CD4-positive, alpha-beta T cell (primary cell): ENCODE data around the gene SAA4. TPM values are rescaled to one million over a fixed set of nuclear protein-coding genes. Genes with fewer than 3 reads are reported as not detected.
"Not testable (repeated sequence)": the region's sequence is repeated elsewhere in the genome, so short reads cannot be mapped to it uniquely, and the experiment has no call there.

Source experiments
- ATAC-seq: fragments of 200-7000 bp; cut with Tn5 transposase; one replicate; pipeline ENCODE4 v1.10.0; 2022; ENCODE audit warnings: mild to moderate bottlenecking; ENCODE audit not compliant: poor library complexity
- CTCF ChIA-PET: fragments of 350-600 bp; sonication (Branson Sonifier 250); formaldehyde crosslinking; loops from one replicate; lab custom pipeline; 2021; ENCODE audit warnings: antibody characterized with exemption, inconsistent platforms; lab: Charles Lee
- POLR2A ChIA-PET: fragments of 350-600 bp; sonication (Branson Sonifier 250); formaldehyde crosslinking; loops from one replicate; lab custom pipeline; 2021; ENCODE audit warnings: antibody characterized with exemption, inconsistent platforms; lab: Charles Lee
- DNase-seq, 14 experiments: peaks; one replicate each; pipeline ENCODE4 v3.0.0-alpha.2; 2013 to 2020; ENCODE audit warnings: mixed read lengths in 2 of 14
- H3K27ac ChIP-seq, 2 donors: one replicate each; pipeline versions ENCODE4 v1.5.1 to v1.7.0; 2013; ENCODE audit warnings: low read length in 2 of 2, low read depth in 1 of 2, mild to moderate bottlenecking in 1 of 2
- H3K27me3 ChIP-seq, 2 experiments: 1 replicate in 1 of 2; 2 replicates in 1 of 2; pipeline versions ENCODE4 v1.6.1 to v1.7.0; 2013; ENCODE audit warnings: low read length in 2 of 2, control low read depth in 1 of 2, mild to moderate bottlenecking in 1 of 2, moderate library complexity in 1 of 2; ENCODE audit not compliant: insufficient read depth in 2 of 2, control insufficient read depth in 1 of 2
- H3K36me3 ChIP-seq: one replicate; pipeline ENCODE4 v1.6.1; 2013; ENCODE audit warnings: low read length, control low read depth; ENCODE audit not compliant: insufficient read depth
- H3K4me1 ChIP-seq: one replicate; pipeline ENCODE4 v1.6.1; 2013; ENCODE audit warnings: low read length, control low read depth; ENCODE audit not compliant: insufficient read depth
- H3K4me3 ChIP-seq: one replicate; pipeline ENCODE4 v1.5.1; 2013; ENCODE audit warnings: mild to moderate bottlenecking, low read length, moderate library complexity
- H3K9me3 ChIP-seq, 2 experiments: 1 replicate in 1 of 2; 2 replicates in 1 of 2; pipeline versions ENCODE4 v1.6.1 to v1.7.0; 2013; ENCODE audit warnings: low read length in 2 of 2, mild to moderate bottlenecking in 2 of 2, control low read depth in 1 of 2, moderate library complexity in 1 of 2; ENCODE audit not compliant: control insufficient read depth in 1 of 2, insufficient read depth in 1 of 2
- H3K27ac Mint-ChIP-seq: one replicate; pipeline ENCODE4 v1.8.0; 2020; ENCODE audit warnings: mixed read lengths
- H3K27me3 Mint-ChIP-seq: one replicate; pipeline ENCODE4 v1.8.0; 2021; ENCODE audit warnings: mixed read lengths
- H3K36me3 Mint-ChIP-seq: one replicate; pipeline ENCODE4 v1.8.0; 2021; ENCODE audit warnings: low read depth, mixed read lengths
- H3K4me1 Mint-ChIP-seq: one replicate; pipeline ENCODE4 v1.8.0; 2021; ENCODE audit warnings: low read depth, mixed read lengths
- H3K4me3 Mint-ChIP-seq: one replicate; pipeline ENCODE4 v1.8.0; 2020; ENCODE audit warnings: mild to moderate bottlenecking, mixed read lengths
- H3K9me3 Mint-ChIP-seq: one replicate; pipeline ENCODE4 v1.8.0; 2020; ENCODE audit warnings: mixed read lengths
- intact Hi-C, 2 experiments: fragments of 100-400 bp; cut with DNase I in 1 of 2; cut with micrococcal nuclease in 1 of 2; formaldehyde crosslinking; loops; one replicate each; pipeline versions ENCODE4 v1.15.1 to v1.9.0; 2023 to 2025; cut with DNase I, micrococcal nuclease
- total RNA-seq, 174 experiments: library from RNA in 2 of 174; stranded (reverse) in 2 of 174; gene quantifications; one replicate each; pipeline ENCODE4 v1.2.3 and lab custom pipeline; 2021 to 2026
- TF ChIP-seq, protein P1 (sequence below): fragments of 200-600 bp; IDR thresholded peaks from one replicate; pipeline ENCODE4 v1.8.0; 2022; ENCODE audit warnings: antibody characterized with exemption, mild to moderate bottlenecking

The SAA4 gene
- total RNA-seq, 2 experiments from 2014 or later, result not detected

DNA sequence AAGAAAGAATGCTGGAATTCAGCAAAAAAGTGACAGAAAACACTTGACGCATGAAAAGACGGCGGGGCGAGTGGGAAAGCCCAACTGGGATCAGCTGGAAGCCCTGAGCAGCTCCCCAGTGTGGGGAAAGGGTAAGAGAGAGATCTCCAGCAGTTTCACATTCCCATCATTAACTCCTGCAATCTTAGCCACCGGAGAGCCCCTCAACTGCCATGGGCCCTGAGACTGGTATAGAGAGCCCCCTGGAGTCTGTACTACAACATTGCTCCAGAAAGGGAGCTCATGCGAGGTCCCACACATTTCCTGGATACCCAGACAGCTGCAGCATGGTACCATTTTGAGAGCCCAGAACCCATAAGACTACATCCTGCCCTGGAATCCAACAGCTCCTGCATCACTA is 32.9 kb downstream of the SAA4 start:
- intact Hi-C loops, result no loop called here
- Mint-ChIP-seq H3K27ac (no peak overlapping the region), H3K4me3 (no peak overlapping the region), H3K9me3 (no peaks in the 10 kb centered on the region), H3K4me1 (no peaks in the 10 kb centered on the region), H3K36me3 (no peaks in the 10 kb centered on the region), H3K27me3 (peaks cover 67% of the 10 kb centered on the region)
- H3K27ac ChIP-seq, result no peak overlapping the region
- no peak for ATAC-seq
- no peak overlapping the region for H3K4me3 ChIP-seq
- no peaks in the 10 kb centered on the region for H3K36me3 ChIP-seq
- H3K4me1 ChIP-seq, result no peaks in the 10 kb centered on the region
- peaks cover 13 to 20% of the 10 kb centered on the region in 2 experiments for H3K27me3 ChIP-seq
- peaks cover 0 to 10% of the 10 kb centered on the region in 2 experiments for H3K9me3 ChIP-seq
- CTCF ChIA-PET, result no interaction called here
- TF ChIP-seq, protein P1, sequence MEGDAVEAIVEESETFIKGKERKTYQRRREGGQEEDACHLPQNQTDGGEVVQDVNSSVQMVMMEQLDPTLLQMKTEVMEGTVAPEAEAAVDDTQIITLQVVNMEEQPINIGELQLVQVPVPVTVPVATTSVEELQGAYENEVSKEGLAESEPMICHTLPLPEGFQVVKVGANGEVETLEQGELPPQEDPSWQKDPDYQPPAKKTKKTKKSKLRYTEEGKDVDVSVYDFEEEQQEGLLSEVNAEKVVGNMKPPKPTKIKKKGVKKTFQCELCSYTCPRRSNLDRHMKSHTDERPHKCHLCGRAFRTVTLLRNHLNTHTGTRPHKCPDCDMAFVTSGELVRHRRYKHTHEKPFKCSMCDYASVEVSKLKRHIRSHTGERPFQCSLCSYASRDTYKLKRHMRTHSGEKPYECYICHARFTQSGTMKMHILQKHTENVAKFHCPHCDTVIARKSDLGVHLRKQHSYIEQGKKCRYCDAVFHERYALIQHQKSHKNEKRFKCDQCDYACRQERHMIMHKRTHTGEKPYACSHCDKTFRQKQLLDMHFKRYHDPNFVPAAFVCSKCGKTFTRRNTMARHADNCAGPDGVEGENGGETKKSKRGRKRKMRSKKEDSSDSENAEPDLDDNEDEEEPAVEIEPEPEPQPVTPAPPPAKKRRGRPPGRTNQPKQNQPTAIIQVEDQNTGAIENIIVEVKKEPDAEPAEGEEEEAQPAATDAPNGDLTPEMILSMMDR, result no peak
- DNase-seq, result no peak
- POLR2A ChIA-PET, result no interaction called here

DNA sequence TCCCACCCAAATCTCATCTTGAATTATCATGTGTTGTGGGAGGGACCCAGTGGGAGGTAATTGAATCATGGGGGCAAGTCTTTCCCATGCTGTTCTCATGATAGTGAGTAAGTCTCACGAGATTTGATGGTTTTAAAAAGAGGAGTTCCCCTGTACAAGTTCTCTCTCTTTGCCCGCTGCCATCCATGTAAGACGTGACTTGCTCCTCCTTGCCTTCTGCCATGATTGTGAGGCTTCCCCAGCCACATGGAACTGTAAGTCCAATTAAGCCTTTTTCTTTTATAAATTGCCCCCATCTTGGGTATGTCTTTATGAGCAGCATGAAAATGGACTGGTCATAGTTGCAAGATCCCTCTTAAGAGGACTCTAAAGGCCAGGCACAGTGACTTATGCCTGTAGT is 38.9 kb downstream of the SAA4 start:
- H3K4me1 ChIP-seq, ATAC-seq, DNase-seq, H3K4me1 Mint-ChIP-seq, H3K4me3 ChIP-seq, intact Hi-C loops, CTCF ChIA-PET, H3K27ac ChIP-seq, POLR2A ChIA-PET, H3K36me3 Mint-ChIP-seq, H3K27me3 ChIP-seq, H3K9me3 Mint-ChIP-seq, H3K27ac Mint-ChIP-seq, H3K36me3 ChIP-seq, H3K9me3 ChIP-seq, H3K4me3 Mint-ChIP-seq: not testable (repeated sequence)
- H3K27me3 Mint-ChIP-seq, result peaks cover 23% of the 10 kb centered on the region

DNA sequence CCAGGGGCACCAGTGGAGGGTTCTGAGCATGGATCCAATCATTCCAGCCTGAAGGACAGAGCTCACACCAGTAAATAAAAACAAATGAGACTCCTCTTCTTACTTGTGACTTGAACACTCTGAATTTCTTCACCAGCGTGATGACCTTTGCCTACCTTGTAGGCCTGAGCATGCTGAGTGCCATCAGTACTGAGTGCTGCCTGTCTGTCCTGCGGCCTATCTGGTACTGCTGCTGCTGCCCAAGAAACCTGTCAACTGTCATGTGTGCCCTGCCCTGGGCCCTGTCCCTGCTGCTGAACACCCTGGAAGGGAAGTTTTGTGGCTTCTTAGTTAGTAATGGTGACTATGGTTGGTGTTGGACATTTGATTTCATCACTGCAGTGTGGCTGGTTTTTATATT is 40.1 kb downstream of the SAA4 start:
- intact Hi-C loops, result no loop called here
- no peak overlapping the region for H3K4me3 Mint-ChIP-seq
- H3K4me1 ChIP-seq, result no peaks in the 10 kb centered on the region

DNA sequence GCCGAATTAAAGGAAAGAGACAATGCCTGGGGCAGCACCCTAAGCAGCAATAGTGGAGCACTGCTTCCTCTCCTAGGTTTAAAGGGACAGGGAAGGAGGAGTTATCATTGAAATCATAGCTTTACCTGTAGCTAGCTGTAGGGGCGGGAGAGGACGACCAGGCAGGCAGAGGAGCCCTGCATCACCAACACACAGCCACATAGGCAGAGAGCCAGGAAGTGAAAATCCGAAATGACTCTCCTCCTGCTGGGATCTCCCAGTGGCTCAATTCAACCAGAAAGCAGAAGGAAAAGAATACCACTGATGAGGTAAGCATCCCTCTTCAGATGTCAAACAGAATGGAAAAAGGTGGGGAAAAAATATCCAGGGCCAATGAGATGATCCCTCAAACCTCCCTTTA is 43.6 kb downstream of the SAA4 start:
- Histone ChIP-seq H3K9me3 (peaks cover 0 to 5% of the 10 kb centered on the region in 2 experiments), H3K4me3 (no peak overlapping the region), H3K27ac (no peak overlapping the region), H3K27me3 (peaks cover 0 to 3% of the 10 kb centered on the region in 2 experiments), H3K36me3 (no peaks in the 10 kb centered on the region), H3K4me1 (no peaks in the 10 kb centered on the region)
- no peaks in the 10 kb centered on the region for H3K4me1 Mint-ChIP-seq
- H3K27me3 Mint-ChIP-seq, result peaks cover 6% of the 10 kb centered on the region
- intact Hi-C loops, result no loop called here
- H3K27ac Mint-ChIP-seq, result no peak overlapping the region
- TF ChIP-seq, protein P1, result no peak
- no peak overlapping the region for H3K4me3 Mint-ChIP-seq
- ChIA-PET CTCF (no interaction called here), POLR2A (no interaction called here)
- ATAC-seq (no peak), DNase-seq (peak in 1 of 14 experiments; percentile 7)
- H3K9me3 Mint-ChIP-seq, result no peaks in the 10 kb centered on the region
- no peaks in the 10 kb centered on the region for H3K36me3 Mint-ChIP-seq

More for the DNA sequence above, 40.1 kb downstream of the SAA4 start:
- no peak overlapping the region for H3K4me3 ChIP-seq
- no peaks in the 10 kb centered on the region for H3K36me3 Mint-ChIP-seq
- peaks cover 19% of the 10 kb centered on the region for H3K27me3 Mint-ChIP-seq
- H3K4me1 Mint-ChIP-seq, result no peaks in the 10 kb centered on the region
- TF ChIP-seq, protein P1, result no peak
- H3K9me3 Mint-ChIP-seq, result no peaks in the 10 kb centered on the region
- DNase-seq (no peak), ATAC-seq (no peak)
- ChIA-PET POLR2A (no interaction called here), CTCF (no interaction called here)
- H3K27ac ChIP-seq, result no peak overlapping the region
- no peaks in the 10 kb centered on the region for H3K36me3 ChIP-seq
- H3K27me3 ChIP-seq, result peaks cover 0 to 2% of the 10 kb centered on the region in 2 experiments
- H3K27ac Mint-ChIP-seq, result no peak overlapping the region
- H3K9me3 ChIP-seq, result peaks cover 0 to 3% of the 10 kb centered on the region in 2 experiments
